AG04449 (cell line): ENCODE results near the gene PADI3.

ENCODE experiments used
- CTCF ChIA-PET: fragments of 350-600 bp; formaldehyde crosslinking; extraction: SDS; loops from one replicate; lab custom pipeline; 2021; ENCODE audit warnings: antibody characterized with exemption; lab: Yijun Ruan, JAX
- POLR2A ChIA-PET: fragments of 400-600, 350-600 bp; formaldehyde crosslinking; extraction: SDS; loops from one replicate; lab custom pipeline; 2020; ENCODE audit warnings: antibody characterized with exemption, inconsistent platforms; lab: Yijun Ruan, JAX
- DNase-seq: peaks from one replicate; pipeline ENCODE4 v3.0.0-alpha.2; 2010; ENCODE audit warnings: low read depth, low spot score
- H3K4me3 ChIP-seq: 2 replicates; pipeline ENCODE4 v1.5.1; 2011; ENCODE audit warnings: low read depth, mild to moderate bottlenecking, control low read depth, low read length
- TF ChIP-seq, protein P1 (sequence below): IDR thresholded peaks from one replicate; pipeline ENCODE4 v1.5.1; 2011; ENCODE audit warnings: mild to moderate bottlenecking, moderate library complexity, low read length, control low read depth, inconsistent platforms; ENCODE audit not compliant: insufficient read depth; ENCODE audit errors: missing control alignments

PADI3 gene, protein sequence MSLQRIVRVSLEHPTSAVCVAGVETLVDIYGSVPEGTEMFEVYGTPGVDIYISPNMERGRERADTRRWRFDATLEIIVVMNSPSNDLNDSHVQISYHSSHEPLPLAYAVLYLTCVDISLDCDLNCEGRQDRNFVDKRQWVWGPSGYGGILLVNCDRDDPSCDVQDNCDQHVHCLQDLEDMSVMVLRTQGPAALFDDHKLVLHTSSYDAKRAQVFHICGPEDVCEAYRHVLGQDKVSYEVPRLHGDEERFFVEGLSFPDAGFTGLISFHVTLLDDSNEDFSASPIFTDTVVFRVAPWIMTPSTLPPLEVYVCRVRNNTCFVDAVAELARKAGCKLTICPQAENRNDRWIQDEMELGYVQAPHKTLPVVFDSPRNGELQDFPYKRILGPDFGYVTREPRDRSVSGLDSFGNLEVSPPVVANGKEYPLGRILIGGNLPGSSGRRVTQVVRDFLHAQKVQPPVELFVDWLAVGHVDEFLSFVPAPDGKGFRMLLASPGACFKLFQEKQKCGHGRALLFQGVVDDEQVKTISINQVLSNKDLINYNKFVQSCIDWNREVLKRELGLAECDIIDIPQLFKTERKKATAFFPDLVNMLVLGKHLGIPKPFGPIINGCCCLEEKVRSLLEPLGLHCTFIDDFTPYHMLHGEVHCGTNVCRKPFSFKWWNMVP

DNA sequence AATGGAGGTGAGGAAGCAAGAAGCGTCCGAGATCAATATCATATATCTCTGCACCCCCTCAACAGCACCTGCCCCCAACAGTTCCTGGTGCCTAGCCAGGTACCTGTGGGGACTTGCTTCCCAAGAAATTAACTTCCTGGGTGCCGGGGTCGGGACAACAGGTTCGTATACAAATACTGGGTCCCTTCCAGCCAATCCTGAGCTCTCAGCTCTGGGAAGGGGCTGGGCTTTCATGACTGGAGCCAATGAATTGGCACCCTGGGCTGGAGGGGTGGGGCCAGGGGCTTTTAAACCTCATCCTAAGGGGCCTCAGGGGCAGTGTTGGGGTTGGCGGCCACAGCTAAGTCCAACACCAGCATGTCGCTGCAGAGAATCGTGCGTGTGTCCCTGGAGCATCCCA lies at the start of gene PADI3:
PADI3 (plus strand) TSS at position 318 of the 400 bp plus-strand sequence; CDS start at position 358, 40 bp downstream.
- TF ChIP-seq, protein P1, sequence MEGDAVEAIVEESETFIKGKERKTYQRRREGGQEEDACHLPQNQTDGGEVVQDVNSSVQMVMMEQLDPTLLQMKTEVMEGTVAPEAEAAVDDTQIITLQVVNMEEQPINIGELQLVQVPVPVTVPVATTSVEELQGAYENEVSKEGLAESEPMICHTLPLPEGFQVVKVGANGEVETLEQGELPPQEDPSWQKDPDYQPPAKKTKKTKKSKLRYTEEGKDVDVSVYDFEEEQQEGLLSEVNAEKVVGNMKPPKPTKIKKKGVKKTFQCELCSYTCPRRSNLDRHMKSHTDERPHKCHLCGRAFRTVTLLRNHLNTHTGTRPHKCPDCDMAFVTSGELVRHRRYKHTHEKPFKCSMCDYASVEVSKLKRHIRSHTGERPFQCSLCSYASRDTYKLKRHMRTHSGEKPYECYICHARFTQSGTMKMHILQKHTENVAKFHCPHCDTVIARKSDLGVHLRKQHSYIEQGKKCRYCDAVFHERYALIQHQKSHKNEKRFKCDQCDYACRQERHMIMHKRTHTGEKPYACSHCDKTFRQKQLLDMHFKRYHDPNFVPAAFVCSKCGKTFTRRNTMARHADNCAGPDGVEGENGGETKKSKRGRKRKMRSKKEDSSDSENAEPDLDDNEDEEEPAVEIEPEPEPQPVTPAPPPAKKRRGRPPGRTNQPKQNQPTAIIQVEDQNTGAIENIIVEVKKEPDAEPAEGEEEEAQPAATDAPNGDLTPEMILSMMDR, result no peak
- ChIA-PET POLR2A (interaction anchor here (0.7 kb wide), 1 partner anchor 121 kb away, joined by 4 read pairs; no protein-coding TSS in a partner anchor), CTCF (interaction anchor here (0.9 to 7.8 kb wide), 5 partner anchors 8 to 27 kb away, joined by 3 to 104 read pairs (median 4); no protein-coding TSS in a partner anchor)
- no peak for DNase-seq
- no peak within 1 kb of the TSS for H3K4me3 ChIP-seq

DNA sequence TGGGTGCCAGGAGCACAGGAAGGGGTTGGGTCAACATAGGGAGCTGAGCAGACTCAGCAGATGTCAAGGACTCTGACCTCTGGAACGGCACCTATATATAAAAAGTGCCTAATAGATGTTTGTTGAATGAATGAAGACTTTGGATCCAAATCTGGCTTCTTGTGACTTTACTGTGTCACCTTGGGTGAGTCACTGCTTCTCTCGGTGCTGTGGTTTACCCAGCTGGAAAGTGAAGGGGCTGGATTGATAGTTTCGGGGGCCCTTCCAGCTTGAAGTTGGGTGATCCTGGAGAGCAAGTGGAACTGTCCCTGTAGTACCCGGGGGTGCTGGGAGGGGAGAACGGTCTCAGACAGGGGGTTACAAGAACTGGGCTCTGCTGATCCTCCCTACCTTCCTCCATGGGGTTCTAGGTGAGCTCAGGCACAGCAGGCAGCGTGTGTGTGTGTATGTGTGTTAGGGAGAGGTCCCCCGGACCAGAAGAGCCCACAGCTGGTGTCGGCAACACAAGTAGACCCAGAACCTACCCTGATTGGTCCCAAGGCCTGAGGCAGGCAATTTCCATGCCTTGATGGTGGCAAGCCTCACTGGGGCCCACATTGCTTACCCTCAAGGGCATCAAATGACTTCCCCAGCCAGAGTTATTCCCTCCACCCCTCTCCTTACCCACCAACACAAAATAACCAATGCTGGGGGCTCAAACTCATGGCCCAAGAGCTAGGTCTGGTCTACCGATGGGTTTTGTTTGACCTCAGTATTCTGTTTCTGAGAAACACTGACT lies 49.4 kb upstream of the PADI3 start:
- TF ChIP-seq, protein P1, result no peak
- DNase-seq, result no peak
- ChIA-PET CTCF (interaction anchor here (1.3 to 3.7 kb wide), 2 partner anchors 23 to 38 kb away, joined by 4 to 13 read pairs; no protein-coding TSS in a partner anchor), POLR2A (interaction anchor here (0.6 kb wide), 1 partner anchor 9 kb away, joined by 3 read pairs; no protein-coding TSS in a partner anchor)
- no peak overlapping the region for H3K4me3 ChIP-seq

DNA sequence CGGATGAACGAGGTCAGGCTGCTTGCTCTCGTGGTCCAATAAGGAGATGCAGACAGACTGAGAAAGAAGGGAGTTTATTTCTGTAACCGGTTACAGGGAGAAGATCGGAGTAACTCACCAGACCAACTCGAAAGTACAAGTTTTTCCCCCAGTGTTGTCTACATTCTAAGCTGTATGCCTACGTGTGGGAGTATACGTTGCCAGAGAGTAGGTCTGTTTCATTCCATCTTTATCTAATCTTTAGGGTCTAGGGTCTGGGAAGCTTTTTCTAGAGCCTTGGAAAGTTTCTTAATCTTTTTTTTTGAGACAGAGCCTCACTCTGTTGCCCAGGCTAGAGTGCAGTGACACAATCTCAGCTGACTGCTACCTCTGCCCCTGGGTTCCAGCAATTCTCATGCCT lies 48.7 kb upstream of the PADI3 start:
- ChIA-PET CTCF (interaction anchor here (0.8 to 3.7 kb wide), 4 partner anchors 11 to 37 kb away, joined by 3 to 13 read pairs (median 5); no protein-coding TSS in a partner anchor), POLR2A (interaction anchor here (0.6 kb wide), 1 partner anchor 10 kb away, joined by 3 read pairs; no protein-coding TSS in a partner anchor)
- no peak for DNase-seq
- no peak overlapping the region for H3K4me3 ChIP-seq
- TF ChIP-seq, protein P1, result no peak

DNA sequence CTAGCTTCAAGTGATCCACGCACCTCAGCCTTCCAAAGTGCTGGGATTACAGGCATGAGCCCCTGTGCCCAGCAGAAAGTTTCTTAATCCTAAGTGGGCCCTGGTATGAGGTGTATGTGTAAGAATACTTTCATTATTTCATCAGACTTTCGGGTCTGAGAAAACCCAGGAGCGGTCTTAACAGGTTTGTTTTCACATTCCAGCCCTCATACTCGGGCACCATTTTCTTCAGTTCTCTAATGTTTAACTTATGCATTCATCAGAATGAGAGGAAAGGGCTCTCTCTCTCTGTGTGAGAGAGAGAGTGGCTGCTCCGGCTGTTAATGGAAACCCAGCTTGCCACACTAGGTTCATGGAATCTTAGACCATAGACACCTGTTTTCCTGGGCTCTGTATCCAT lies 48.1 kb upstream of the PADI3 start:
- H3K4me3 ChIP-seq, result no peak overlapping the region
- ChIA-PET POLR2A (no interaction called here), CTCF (interaction anchor here (0.8 to 3.7 kb wide), 4 partner anchors 10 to 37 kb away, joined by 3 to 13 read pairs (median 5); no protein-coding TSS in a partner anchor)
- no peak for DNase-seq
- TF ChIP-seq, protein P1, result no peak

DNA sequence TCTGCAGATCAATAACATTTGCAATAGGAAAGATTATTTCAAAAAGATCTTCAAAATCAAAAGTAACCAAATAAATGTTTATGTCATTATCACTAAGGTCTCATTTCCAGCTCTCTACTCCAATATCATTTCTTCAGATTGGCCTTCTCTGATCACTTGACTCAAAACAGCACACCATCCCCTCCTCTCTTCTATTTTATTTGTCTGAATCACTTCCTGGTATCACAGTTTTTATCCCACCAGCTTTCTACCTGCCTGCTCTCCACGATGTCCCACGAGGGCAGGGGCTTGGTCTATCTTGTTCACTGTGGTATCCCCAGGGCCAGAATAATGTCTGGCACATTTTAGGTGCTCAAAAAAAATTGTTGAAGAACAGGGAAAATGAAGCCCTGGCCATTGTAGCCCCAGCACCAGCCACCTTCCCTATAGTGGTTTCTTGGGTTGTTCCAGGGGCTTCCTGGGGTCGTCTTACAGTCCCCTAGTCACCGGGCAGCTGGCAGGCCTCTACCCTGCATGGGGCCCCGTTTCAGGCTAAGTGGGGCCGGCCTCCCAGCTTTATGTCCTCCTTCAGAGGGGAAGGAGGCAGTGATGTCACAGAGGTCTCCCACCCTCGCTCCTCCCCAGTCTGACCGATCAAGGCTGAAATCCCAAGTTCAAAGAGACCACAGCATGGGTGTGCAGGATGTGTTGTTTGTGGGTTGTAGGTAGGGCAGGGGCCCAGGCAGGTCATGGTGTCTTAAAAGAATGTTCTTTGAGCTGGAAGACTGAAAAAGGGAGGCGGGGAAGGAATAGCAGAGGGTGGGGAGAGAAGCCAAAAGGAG lies 47.5 kb upstream of the PADI3 start:
- POLR2A ChIA-PET, result interaction anchor here (1.0 kb wide), 1 partner anchor 11 kb away, joined by 7 read pairs; no protein-coding TSS in a partner anchor
- CTCF ChIA-PET, result interaction anchor here (0.8 to 3.7 kb wide), 4 partner anchors 10 to 75 kb away, joined by 3 to 13 read pairs (median 5); no protein-coding TSS in a partner anchor
- TF ChIP-seq, protein P1, result no peak
- DNase-seq, result no peak
- no peak overlapping the region for H3K4me3 ChIP-seq
